Left lung (tissue), 10 donors: ENCODE results near the gene HSPA6. TPM values are rescaled to one million over a fixed set of nuclear protein-coding genes. Genes with fewer than 3 reads are reported as not detected.
A peak's percentile ranks its signal among the peaks of the same experiment; 100 is the strongest.

ENCODE experiments used
- ATAC-seq: fragments of 200-7000 bp; cut with Tn5 transposase; one replicate; pipeline ENCODE4 v1.9.1; 2020; ENCODE audit warnings: moderate library complexity
- DNase-seq, 4 donors: peaks; one replicate each; pipeline ENCODE4 v3.0.0-alpha.2; 2013 to 2020
- H3K27ac ChIP-seq, 2 donors: fragments of 200-600 bp; sonication (generic) in 1 of 2; one replicate each; pipeline versions ENCODE4 v1.5.0 to v1.8.0; 2020 to 2021
- H3K27me3 ChIP-seq, 2 donors: fragments of 200-600 bp; sonication (generic) in 1 of 2; one replicate each; pipeline versions ENCODE4 v1.5.0 to v1.8.0; 2020 to 2021
- H3K36me3 ChIP-seq, 2 donors: fragments of 200-600 bp; sonication (generic) in 1 of 2; one replicate each; pipeline versions ENCODE4 v1.5.0 to v1.8.0; 2020 to 2021
- H3K4me1 ChIP-seq, 2 donors: fragments of 200-600 bp; one replicate each; pipeline ENCODE4 v1.8.0; 2021
- H3K4me3 ChIP-seq, 2 donors: fragments of 200-600 bp; sonication (generic) in 1 of 2; one replicate each; pipeline versions ENCODE4 v1.5.0 to v1.8.0; 2020 to 2021; ENCODE audit warnings: mild to moderate bottlenecking in 1 of 2
- H3K9me3 ChIP-seq, 2 donors: fragments of 200-600 bp; sonication (generic) in 1 of 2; one replicate each; pipeline versions ENCODE4 v1.5.0 to v1.8.0; 2020 to 2021
- CTCF ChIP-seq, 2 donors: fragments of 200-600 bp; sonication (generic) in 1 of 2; IDR thresholded peaks; one replicate each; pipeline versions ENCODE4 v1.5.0 to v1.8.0; 2021; ENCODE audit warnings: antibody characterized with exemption in 2 of 2
- intact Hi-C, 2 donors: fragments of 100-400 bp; cut with DNase I; formaldehyde crosslinking; loops; one replicate each; pipeline versions ENCODE4 v1.11.2 to v1.14.2; 2022
- polyA plus RNA-seq, 6 donors: library from polyadenylated mRNA; unstranded; fragments of 120-200 nt; gene quantifications; one replicate each; pipeline ENCODE4 v1.2.1, GENCODE V29; 2013; ENCODE audit not compliant: insufficient read length in 6 of 6
- total RNA-seq, 2 donors: library from RNA; stranded (reverse); fragmentation: NEBNext Ultra II Directional; extraction: Animal tissue kit (Norgen Biotek cat#: 25700); gene quantifications; one replicate each; pipeline ENCODE4 v1.2.1, GENCODE V29; 2021
- donor health status: DM: no; HTN: yes; CAD: no.
- donor health status: DM: no; HTN: no; CAD: no.

HSPA6 gene
- total and polyA plus RNA-seq, 8 donors, result 0.60 to 18.7 (median 1.2) TPM

GRCh38 chr1:161482610-161483009, 41.7 kb upstream of the HSPA6 start:
- H3K27ac ChIP-seq, result no peak overlapping the region
- DNase-seq, result no peak
- intact Hi-C loops, result loop anchor here in 1 of 2 donors (10.0 kb wide), 1 partner anchor 262 kb away; the partner anchor contains the start of gene DUSP12
- ATAC-seq, result no peak
- no peaks in the 10 kb centered on the region for H3K9me3 ChIP-seq
- no peak for TF ChIP-seq CTCF (IDR thresholded peaks at IDR 0.05)
- peaks cover 0 to 54% of the 10 kb centered on the region in 2 donors for H3K27me3 ChIP-seq
- no peaks in the 10 kb centered on the region for H3K36me3 ChIP-seq
- H3K4me3 ChIP-seq, result no peak overlapping the region
- peaks cover 0 to 9% of the 10 kb centered on the region in 2 donors for H3K4me1 ChIP-seq

DNA sequence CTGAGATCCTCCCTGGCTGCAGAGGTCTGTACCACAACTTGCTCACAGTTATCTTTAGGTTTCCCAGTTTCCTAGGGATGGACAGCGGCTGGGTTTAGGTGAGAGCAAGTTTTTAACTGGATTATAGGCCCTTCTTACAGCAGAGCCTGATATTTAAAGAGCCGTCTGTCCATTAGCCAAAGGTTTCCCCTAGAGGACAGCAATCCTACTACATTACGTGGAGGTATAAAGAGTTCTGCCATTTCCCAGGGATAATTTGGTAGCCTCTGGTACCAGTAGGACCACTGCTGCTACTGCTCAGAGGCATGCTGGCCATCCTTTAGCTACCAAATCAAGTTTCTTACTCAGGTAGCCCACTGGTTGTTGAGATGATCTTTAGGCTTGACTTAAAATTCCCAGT, 41.0 kb upstream of the HSPA6 start:
- Histone ChIP-seq H3K4me1 (peaks cover 0 to 10% of the 10 kb centered on the region in 2 donors), H3K36me3 (no peaks in the 10 kb centered on the region), H3K9me3 (no peaks in the 10 kb centered on the region), H3K27me3 (peaks cover 0 to 51% of the 10 kb centered on the region in 2 donors), H3K4me3 (no peak overlapping the region), H3K27ac (no peak overlapping the region)
- no peak for TF ChIP-seq CTCF (IDR thresholded peaks at IDR 0.05)
- intact Hi-C loops, result loop anchor here in 1 of 2 donors (10.0 kb wide), 1 partner anchor 261 kb away; the partner anchor contains the start of gene DUSP12
- ATAC-seq (no peak), DNase-seq (no peak)

GRCh38 chr1:161484613-161485012, 39.7 kb upstream of the HSPA6 start:
- Histone ChIP-seq H3K36me3 (no peaks in the 10 kb centered on the region), H3K9me3 (no peaks in the 10 kb centered on the region), H3K4me3 (no peak overlapping the region), H3K27me3 (peaks cover 0 to 41% of the 10 kb centered on the region in 2 donors), H3K4me1 (peaks cover 0 to 10% of the 10 kb centered on the region in 2 donors), H3K27ac (no peak overlapping the region)
- intact Hi-C loops, result loop anchor here in 1 of 2 donors (10.0 kb wide), 1 partner anchor 260 kb away; the partner anchor contains the start of gene DUSP12
- ATAC-seq (no peak), DNase-seq (no peak)
- TF ChIP-seq CTCF (IDR thresholded peaks at IDR 0.05), result no peak

DNA sequence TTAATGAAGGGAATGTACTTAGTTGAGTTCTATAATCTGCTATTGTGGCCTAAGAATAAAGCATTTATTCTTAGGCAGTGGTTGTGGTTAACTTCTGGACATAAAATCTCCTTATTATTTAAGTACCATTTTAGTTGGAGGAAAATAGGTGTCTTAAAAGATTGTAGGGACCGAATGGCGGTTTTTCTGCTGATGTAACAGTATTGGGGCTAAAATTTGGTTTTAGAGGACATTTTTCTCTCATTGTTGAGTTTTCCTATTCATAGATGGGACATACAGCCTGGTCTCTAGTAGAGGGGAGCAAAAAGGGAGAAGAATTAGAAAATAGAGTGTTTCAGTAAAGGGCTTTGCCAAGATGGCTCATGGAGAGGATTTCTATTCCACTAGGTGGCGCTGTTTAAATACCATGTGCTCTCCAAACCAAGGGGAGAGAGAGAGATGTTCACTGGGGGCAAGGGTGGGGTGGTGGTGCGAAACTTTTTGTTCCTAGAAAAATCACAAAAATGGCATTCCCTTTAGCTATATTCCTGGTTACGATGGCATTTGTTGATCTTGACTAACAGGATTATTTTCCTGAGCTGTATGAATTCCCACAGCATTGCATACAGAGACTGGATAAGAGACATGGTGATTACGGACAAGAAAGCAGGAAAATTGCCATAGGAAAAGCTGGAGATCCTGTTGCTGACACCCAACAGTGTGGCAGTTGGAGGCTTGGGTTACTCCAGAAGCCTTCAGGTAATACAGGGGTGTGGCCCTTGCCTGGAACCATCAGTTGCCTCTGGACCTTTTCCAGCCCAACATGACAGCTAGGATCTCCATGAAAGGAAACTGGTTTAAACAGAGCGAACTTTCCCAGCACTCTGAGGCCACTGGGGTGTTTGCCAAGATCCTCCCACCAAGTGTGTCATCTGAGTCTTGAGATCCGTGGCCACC, 37.3 kb upstream of the HSPA6 start:
- H3K27ac ChIP-seq, result no peak overlapping the region
- H3K36me3 ChIP-seq, result no peaks in the 10 kb centered on the region
- H3K27me3 ChIP-seq, result peaks cover 0 to 31% of the 10 kb centered on the region in 2 donors
- peaks cover 0 to 26% of the 10 kb centered on the region in 2 donors for H3K4me1 ChIP-seq
- H3K9me3 ChIP-seq, result no peaks in the 10 kb centered on the region
- no peak overlapping the region for H3K4me3 ChIP-seq
- DNase-seq, result peak in 3 of 4 donors; percentile 29 to 56 (median 52)
- TF ChIP-seq CTCF (IDR thresholded peaks at IDR 0.05), result peak; percentile 73 to 87
- ATAC-seq, result peak; percentile 91
- intact Hi-C loops, result loop anchor here in 1 of 2 donors (10.0 kb wide), 1 partner anchor 258 kb away; the partner anchor contains the start of gene DUSP12

- intact Hi-C loops, result no loop called here
- no peak for ATAC-seq
- TF ChIP-seq CTCF (IDR thresholded peaks at IDR 0.05), result no peak
- H3K4me3 ChIP-seq, result no peak overlapping the region
- peaks cover 0 to 17% of the 10 kb centered on the region in 2 donors for H3K27me3 ChIP-seq
- H3K36me3 ChIP-seq, result no peaks in the 10 kb centered on the region
- H3K9me3 ChIP-seq, result no peaks in the 10 kb centered on the region
- H3K27ac ChIP-seq, result peak overlapping the region in 1 of 2 donors; percentile 25
- no peak for DNase-seq
- peaks cover 0 to 26% of the 10 kb centered on the region in 2 donors for H3K4me1 ChIP-seq
Observed at GRCh38 chr1:161491472-161491871, 32.9 kb upstream of the HSPA6 start.
